ENCODE measurements around the gene ACTR3.

Gene ACTR3

DNA sequence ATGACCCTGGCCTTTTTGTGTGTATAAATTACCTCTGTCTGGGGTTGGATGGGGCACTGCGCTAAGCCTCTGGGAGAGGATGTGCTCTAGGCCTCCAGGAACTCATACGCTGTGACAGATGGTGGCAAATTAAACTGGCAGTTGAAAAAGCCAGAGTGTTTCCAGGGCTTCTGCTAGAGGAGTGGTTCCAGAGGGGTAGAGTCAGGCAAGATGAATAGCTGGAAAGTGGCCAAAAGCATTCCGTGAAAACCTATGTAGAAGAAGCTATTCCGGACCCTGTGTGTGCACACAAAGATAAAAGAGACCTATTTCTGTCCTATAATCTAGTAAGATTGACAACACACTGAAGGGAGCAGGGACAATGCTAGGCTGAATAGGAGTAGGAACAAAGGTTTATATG, 84.8 kb downstream of the ACTR3 start:
- no peak overlapping the region for H2AFZ ChIP-seq (ENCODE audit: low read length)
- no peak overlapping the region for H3K9ac ChIP-seq (ENCODE audit: low read depth, low read length, poor library complexity, severe bottlenecking)
- no peaks in the 10 kb centered on the region for H3K27me3 ChIP-seq (ENCODE audit: insufficient read depth, low read length, poor library complexity, severe bottlenecking)
- TF ChIP-seq EZH2phosphoT487 (IDR thresholded peaks at IDR 0.05; ENCODE audit: borderline replicate concordance): no peak
- TF ChIP-seq, protein P1, sequence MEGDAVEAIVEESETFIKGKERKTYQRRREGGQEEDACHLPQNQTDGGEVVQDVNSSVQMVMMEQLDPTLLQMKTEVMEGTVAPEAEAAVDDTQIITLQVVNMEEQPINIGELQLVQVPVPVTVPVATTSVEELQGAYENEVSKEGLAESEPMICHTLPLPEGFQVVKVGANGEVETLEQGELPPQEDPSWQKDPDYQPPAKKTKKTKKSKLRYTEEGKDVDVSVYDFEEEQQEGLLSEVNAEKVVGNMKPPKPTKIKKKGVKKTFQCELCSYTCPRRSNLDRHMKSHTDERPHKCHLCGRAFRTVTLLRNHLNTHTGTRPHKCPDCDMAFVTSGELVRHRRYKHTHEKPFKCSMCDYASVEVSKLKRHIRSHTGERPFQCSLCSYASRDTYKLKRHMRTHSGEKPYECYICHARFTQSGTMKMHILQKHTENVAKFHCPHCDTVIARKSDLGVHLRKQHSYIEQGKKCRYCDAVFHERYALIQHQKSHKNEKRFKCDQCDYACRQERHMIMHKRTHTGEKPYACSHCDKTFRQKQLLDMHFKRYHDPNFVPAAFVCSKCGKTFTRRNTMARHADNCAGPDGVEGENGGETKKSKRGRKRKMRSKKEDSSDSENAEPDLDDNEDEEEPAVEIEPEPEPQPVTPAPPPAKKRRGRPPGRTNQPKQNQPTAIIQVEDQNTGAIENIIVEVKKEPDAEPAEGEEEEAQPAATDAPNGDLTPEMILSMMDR (conservative IDR thresholded peaks at IDR 0.05; ENCODE audit: low read length): no peak
- H3F3A ChIP-seq (ENCODE audit: low read depth): no peaks in the 10 kb centered on the region
- no peaks in the 10 kb centered on the region for H3K9me3 ChIP-seq (ENCODE audit: insufficient read depth, low read depth, low read length)
- H4K20me1 ChIP-seq (ENCODE audit: insufficient read depth, low read length, poor library complexity, severe bottlenecking): no peaks in the 10 kb centered on the region
- H3K4me2 ChIP-seq (ENCODE audit: low read depth, low read length, poor library complexity, severe bottlenecking): no peak overlapping the region
- no peaks in the 10 kb centered on the region for H3K9me2 ChIP-seq (replicated peaks; ENCODE audit: low read depth, low read length)
- peaks cover 7% of the 10 kb centered on the region for H3K4me1 ChIP-seq (ENCODE audit: insufficient read depth, low read length, poor library complexity, severe bottlenecking)
- H3K4me3 ChIP-seq (ENCODE audit: low read length, poor library complexity, severe bottlenecking): no peak overlapping the region
- H3K36me3 ChIP-seq (ENCODE audit: insufficient read depth, low read length): no peaks in the 10 kb centered on the region
- no peaks in the 10 kb centered on the region for H3K79me2 ChIP-seq (ENCODE audit: insufficient read depth, low read length)

DNA sequence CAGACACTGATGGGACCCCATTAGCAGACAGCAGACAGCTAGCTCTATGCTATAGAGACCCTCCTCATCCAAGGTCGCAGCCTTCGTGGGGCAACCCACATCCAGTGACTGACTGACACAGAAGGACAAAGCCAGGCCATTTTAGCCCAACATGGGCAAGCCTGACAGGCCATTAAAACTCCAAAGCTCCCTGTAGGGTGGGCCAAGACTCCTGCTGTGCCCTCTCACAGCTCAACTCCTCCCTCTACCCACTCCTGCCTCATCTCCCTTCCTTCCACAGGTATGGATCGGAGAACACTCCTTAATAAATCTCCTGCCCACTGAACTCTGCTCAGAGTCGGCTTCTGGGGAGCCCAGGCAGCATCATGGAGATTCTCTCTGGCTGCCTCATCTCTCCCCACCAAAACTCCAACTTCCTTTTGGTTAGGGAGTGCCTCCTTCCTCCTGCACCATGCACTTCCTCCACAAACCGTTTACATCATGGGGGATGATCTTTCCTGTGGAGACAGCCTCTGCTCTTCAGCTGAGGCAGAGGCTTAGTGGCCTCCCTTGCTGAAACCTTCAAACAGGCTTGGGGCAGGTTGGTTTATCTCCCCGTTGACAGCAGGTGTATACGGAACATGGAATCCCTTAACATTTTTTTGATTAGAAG, 86.5 kb downstream of the ACTR3 start:
- Histone ChIP-seq H3K36me3 (ENCODE audit: insufficient read depth, low read length) (no peaks in the 10 kb centered on the region), H3K4me2 (ENCODE audit: low read depth, low read length, poor library complexity, severe bottlenecking) (no peak overlapping the region), H3K9ac (ENCODE audit: low read depth, low read length, poor library complexity, severe bottlenecking) (no peak overlapping the region), H3K4me3 (ENCODE audit: low read length, poor library complexity, severe bottlenecking) (no peak overlapping the region), H3F3A (ENCODE audit: low read depth) (no peaks in the 10 kb centered on the region), H3K79me2 (ENCODE audit: insufficient read depth, low read length) (no peaks in the 10 kb centered on the region), H3K27me3 (ENCODE audit: insufficient read depth, low read length, poor library complexity, severe bottlenecking) (no peaks in the 10 kb centered on the region), H3K9me2 (replicated peaks; ENCODE audit: low read depth, low read length) (no peaks in the 10 kb centered on the region), H4K20me1 (ENCODE audit: insufficient read depth, low read length, poor library complexity, severe bottlenecking) (no peaks in the 10 kb centered on the region), H3K4me1 (ENCODE audit: insufficient read depth, low read length, poor library complexity, severe bottlenecking) (peaks cover 7% of the 10 kb centered on the region), H3K9me3 (ENCODE audit: insufficient read depth, low read depth, low read length) (no peaks in the 10 kb centered on the region), H2AFZ (ENCODE audit: low read length) (no peak overlapping the region)
- no peak for TF ChIP-seq EZH2phosphoT487 (IDR thresholded peaks at IDR 0.05; ENCODE audit: borderline replicate concordance)

DNA sequence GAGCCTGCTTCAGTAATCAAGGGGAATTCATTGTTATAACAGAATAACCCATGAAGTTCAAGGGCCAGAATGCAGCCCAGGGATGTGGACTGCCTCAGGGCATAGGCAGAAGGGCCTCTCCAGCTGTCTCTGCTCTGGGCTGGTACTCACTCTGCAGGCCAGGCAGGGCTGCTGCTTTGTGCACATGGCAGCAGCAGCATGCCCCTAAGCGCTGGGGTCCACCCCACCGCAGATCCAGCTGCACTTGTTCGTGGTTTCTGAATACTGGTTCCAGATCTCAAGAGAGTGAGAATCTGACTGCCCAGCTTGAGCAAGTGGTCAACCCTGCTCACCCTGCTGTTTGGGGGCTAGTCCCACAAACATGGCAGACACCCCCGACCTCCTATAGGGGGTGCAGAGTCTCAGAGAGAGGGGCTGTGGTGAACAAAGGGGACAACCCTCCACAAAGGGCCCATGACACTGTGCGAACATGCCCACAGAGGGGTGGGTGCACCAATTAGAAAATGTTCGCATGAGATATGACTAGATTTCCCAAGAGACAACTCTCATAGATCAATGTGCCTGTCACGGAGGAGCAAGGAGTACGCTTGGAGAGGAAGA, 87.3 kb downstream of the ACTR3 start:
- H4K20me1 ChIP-seq (ENCODE audit: insufficient read depth, low read length, poor library complexity, severe bottlenecking): no peaks in the 10 kb centered on the region
- H2AFZ ChIP-seq (ENCODE audit: low read length): no peak overlapping the region
- no peaks in the 10 kb centered on the region for H3K79me2 ChIP-seq (ENCODE audit: insufficient read depth, low read length)
- H3K9ac ChIP-seq (ENCODE audit: low read depth, low read length, poor library complexity, severe bottlenecking): no peak overlapping the region
- no peaks in the 10 kb centered on the region for H3K9me3 ChIP-seq (ENCODE audit: insufficient read depth, low read depth, low read length)
- H3K4me2 ChIP-seq (ENCODE audit: low read depth, low read length, poor library complexity, severe bottlenecking): no peak overlapping the region
- no peaks in the 10 kb centered on the region for H3F3A ChIP-seq (ENCODE audit: low read depth)
- no peaks in the 10 kb centered on the region for H3K9me2 ChIP-seq (replicated peaks; ENCODE audit: low read depth, low read length)
- H3K4me3 ChIP-seq (ENCODE audit: low read length, poor library complexity, severe bottlenecking): no peak overlapping the region
- peaks cover 7% of the 10 kb centered on the region for H3K4me1 ChIP-seq (ENCODE audit: insufficient read depth, low read length, poor library complexity, severe bottlenecking)
- no peak for TF ChIP-seq EZH2phosphoT487 (IDR thresholded peaks at IDR 0.05; ENCODE audit: borderline replicate concordance)
- TF ChIP-seq, protein P1 (conservative IDR thresholded peaks at IDR 0.05; ENCODE audit: low read length): no peak
- no peaks in the 10 kb centered on the region for H3K27me3 ChIP-seq (ENCODE audit: insufficient read depth, low read length, poor library complexity, severe bottlenecking)
- H3K36me3 ChIP-seq (ENCODE audit: insufficient read depth, low read length): no peaks in the 10 kb centered on the region

Measured in Loucy (cell line).